Endothelial cell (in vitro differentiated cells): ENCODE measurements around the gene TRPM4. TPM values are rescaled to one million over a fixed set of nuclear protein-coding genes. Genes with fewer than 3 reads are reported as not detected.
"Not testable (repeated sequence)": the region's sequence is repeated elsewhere in the genome, so short reads cannot be mapped to it uniquely, and the experiment has no call there.

Experiments used
- DNase-seq: peaks from one replicate; pipeline ENCODE4 v3.0.0; 2021; ENCODE audit warnings: low spot score
- H3K27ac Mint-ChIP-seq: one replicate; pipeline ENCODE4 v1.8.0; 2021; ENCODE audit warnings: mixed read lengths, inconsistent platforms; ENCODE audit not compliant: unreplicated experiment
- H3K27me3 Mint-ChIP-seq: one replicate; pipeline ENCODE4 v1.8.0; 2021; ENCODE audit warnings: mild to moderate bottlenecking, moderate library complexity, mixed read lengths, inconsistent platforms; ENCODE audit not compliant: unreplicated experiment
- H3K36me3 Mint-ChIP-seq: one replicate; pipeline ENCODE4 v1.8.0; 2021; ENCODE audit warnings: mild to moderate bottlenecking, low read depth, mixed read lengths, inconsistent platforms; ENCODE audit not compliant: unreplicated experiment
- H3K4me1 Mint-ChIP-seq: one replicate; pipeline ENCODE4 v1.8.0; 2021; ENCODE audit warnings: mild to moderate bottlenecking, mixed read lengths, inconsistent platforms; ENCODE audit not compliant: unreplicated experiment
- H3K4me3 Mint-ChIP-seq: one replicate; pipeline ENCODE4 v1.8.0; 2021; ENCODE audit warnings: mild to moderate bottlenecking, mixed read lengths, inconsistent platforms; ENCODE audit not compliant: unreplicated experiment
- H3K9me3 Mint-ChIP-seq: one replicate; pipeline ENCODE4 v1.8.0; 2021; ENCODE audit warnings: mixed read lengths, inconsistent platforms; ENCODE audit not compliant: unreplicated experiment
- total RNA-seq: library from RNA; stranded (reverse); fragmentation: NEBNext Ultra II Directional; extraction: Animal tissue kit (Norgen Biotek cat#: 25700); gene quantifications from one replicate; pipeline ENCODE4 v1.2.1, GENCODE V29; 2021; ENCODE audit not compliant: unreplicated experiment
- TF ChIP-seq, protein P1 (sequence below): fragments of 200-600 bp; sonication (generic); IDR thresholded peaks from one replicate; pipeline ENCODE4 v1.5.0; 2021; ENCODE audit warnings: antibody characterized with exemption; ENCODE audit not compliant: unreplicated experiment

The TRPM4 gene
- total RNA-seq, 1 donor from 2014 or later: 75.3 TPM

DNA sequence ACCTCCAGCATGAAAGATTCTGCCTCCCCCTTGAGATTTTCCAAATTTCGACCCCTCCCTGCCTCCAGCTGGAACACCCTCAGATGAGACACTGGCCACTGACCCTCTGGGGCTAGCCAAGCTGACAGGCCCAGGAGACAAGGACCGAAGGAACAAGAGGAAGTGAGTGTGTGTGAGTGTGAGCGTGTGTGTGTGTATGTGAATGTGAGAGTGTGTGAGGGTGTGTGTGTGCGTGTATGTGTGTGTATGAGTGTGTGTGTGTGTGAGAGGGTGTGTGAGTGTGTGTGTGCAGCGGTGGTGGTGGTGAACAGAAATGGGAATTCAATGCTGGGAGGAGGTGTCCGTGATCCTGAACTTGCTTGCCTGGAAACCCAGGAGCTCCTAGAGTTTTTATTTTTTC lies 16.2 kb upstream of the TRPM4 start:
- Mint-ChIP-seq H3K36me3 (no peaks in the 10 kb centered on the region), H3K4me3 (peak overlapping the region; percentile 3), H3K4me1 (peaks cover 16% of the 10 kb centered on the region), H3K9me3 (no peaks in the 10 kb centered on the region), H3K27ac (no peak overlapping the region), H3K27me3 (peaks cover 14% of the 10 kb centered on the region)
- TF ChIP-seq, protein P1, sequence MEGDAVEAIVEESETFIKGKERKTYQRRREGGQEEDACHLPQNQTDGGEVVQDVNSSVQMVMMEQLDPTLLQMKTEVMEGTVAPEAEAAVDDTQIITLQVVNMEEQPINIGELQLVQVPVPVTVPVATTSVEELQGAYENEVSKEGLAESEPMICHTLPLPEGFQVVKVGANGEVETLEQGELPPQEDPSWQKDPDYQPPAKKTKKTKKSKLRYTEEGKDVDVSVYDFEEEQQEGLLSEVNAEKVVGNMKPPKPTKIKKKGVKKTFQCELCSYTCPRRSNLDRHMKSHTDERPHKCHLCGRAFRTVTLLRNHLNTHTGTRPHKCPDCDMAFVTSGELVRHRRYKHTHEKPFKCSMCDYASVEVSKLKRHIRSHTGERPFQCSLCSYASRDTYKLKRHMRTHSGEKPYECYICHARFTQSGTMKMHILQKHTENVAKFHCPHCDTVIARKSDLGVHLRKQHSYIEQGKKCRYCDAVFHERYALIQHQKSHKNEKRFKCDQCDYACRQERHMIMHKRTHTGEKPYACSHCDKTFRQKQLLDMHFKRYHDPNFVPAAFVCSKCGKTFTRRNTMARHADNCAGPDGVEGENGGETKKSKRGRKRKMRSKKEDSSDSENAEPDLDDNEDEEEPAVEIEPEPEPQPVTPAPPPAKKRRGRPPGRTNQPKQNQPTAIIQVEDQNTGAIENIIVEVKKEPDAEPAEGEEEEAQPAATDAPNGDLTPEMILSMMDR: no peak
- no peak for DNase-seq

DNA sequence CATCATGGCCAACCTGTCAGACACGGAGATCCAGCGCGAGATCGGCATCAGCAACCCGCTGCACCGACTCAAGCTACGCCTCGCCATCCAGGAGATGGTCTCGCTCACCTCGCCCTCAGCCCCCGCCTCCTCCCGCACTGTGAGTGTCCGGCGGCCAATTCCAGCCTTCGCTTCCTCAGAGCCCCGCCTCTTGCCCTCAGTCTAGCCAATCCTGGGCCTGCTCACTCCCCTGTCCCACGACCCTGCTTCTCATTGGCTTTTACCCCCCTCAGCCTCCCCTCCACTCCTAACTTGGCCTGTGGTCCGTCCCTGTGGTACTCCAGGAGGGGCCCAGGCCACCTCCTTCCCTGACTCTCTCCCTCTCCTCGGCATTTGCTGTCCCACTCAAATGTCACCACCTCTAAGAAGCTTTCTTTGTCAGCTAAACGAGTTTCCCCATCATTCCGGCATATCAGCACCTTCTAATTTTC lies 14.7 kb upstream of the TRPM4 start:
- peaks cover 20% of the 10 kb centered on the region for H3K27me3 Mint-ChIP-seq
- peaks cover 23% of the 10 kb centered on the region for H3K4me1 Mint-ChIP-seq
- H3K9me3 Mint-ChIP-seq: no peaks in the 10 kb centered on the region
- peak; percentile 91 for DNase-seq
- no peak overlapping the region for H3K27ac Mint-ChIP-seq
- TF ChIP-seq, protein P1: no peak
- peak overlapping the region; percentile 91 for H3K4me3 Mint-ChIP-seq
- H3K36me3 Mint-ChIP-seq: peaks cover 4% of the 10 kb centered on the region

DNA sequence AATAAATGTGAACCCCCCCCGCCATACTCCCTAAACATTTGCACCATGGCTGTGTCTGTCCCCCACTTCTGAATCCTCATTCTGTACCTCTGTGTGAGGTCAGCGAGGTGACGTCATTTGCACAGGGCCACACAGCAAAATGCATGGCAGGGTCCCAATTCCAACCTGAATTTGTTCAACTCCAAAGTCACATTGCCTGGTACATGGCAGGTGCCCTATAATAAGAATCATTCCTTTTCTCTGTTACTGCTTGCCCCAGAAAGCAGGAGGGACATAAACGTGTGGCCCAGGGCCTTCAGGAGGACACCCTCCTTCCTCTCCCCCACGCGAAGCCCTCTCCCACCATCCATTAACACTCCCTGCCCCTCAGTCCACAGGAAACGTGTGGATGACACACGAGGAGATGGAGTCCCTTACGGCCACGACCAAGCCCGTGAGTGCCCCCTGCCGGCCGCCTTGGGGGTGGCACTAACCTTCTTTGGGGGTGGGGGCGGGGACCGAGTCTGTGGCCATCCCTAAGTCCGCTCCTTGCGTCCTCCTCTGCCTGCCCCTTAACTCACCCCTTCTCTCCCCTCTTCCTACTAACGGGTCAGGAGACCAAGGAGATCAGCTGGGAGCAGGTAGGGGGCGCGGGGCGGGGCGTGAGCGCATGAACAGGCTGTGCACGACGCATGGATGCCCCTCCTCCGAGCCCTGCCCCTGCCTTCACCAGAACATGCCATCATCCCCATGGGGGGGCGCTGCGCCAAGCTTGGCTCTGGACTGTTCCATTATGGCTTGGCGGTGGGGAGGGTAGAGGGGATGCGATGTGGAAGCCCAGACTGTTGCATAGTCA lies 11.8 kb upstream of the TRPM4 start:
- Mint-ChIP-seq H3K27me3 (peaks cover 20% of the 10 kb centered on the region), H3K4me1 (peaks cover 31% of the 10 kb centered on the region), H3K9me3 (no peaks in the 10 kb centered on the region), H3K27ac (no peak overlapping the region), H3K4me3 (peak overlapping the region; percentile 68), H3K36me3 (peaks cover 4% of the 10 kb centered on the region)
- peak; percentile 89 for DNase-seq
- TF ChIP-seq, protein P1: peak; percentile 96

DNA sequence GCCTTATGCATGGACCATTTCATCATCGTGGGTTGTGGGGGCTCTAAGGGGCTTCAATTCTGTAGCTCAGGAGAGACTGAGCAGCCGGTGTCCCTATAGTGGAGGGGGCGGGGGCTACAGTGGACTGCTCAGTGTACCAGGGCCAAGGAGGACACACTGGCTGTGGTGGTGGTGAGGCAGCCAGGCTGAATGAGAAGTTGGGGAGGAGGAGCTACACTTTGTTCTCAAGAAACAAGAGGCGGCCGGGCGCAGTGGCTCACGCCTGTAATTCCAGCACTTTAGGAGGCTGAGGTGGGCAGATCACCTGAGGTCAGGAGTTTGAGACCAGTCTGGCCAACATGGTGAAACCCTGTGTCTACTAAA lies 11.2 kb upstream of the TRPM4 start:
- H3K27ac Mint-ChIP-seq, H3K9me3 Mint-ChIP-seq, DNase-seq, H3K36me3 Mint-ChIP-seq: not testable (repeated sequence)
- peaks cover 33% of the 10 kb centered on the region for H3K4me1 Mint-ChIP-seq
- H3K4me3 Mint-ChIP-seq: peak overlapping the region; percentile 68
- H3K27me3 Mint-ChIP-seq: peaks cover 18% of the 10 kb centered on the region

DNA sequence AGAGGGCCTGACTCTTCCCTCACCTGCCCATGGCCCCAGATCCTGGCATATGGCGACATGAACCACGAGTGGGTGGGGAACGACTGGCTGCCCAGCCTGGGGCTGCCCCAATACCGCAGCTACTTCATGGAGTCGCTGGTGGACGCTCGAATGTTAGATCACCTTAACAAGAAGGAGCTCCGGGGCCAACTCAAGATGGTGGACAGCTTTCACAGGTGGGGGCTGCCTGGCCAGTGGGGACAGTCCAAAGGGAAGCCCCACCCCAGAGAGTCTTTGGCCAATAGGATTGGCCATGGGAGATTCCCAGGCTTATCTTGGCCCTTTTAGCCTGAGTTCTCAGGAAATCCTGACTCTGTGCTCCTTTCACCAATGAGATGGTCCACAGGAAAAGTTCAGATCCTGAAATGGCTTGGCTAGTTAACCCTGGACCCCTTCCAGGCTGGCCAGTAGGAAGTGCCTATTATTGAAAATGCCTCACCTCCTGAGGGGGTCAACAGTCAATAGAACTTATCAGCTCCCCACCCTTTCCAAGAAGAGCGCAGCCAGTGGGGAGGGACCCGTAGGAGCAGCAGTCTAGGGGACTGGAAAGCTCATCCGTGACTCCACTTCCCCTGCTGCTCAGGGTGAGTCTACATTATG lies 9.4 kb upstream of the TRPM4 start:
- Mint-ChIP-seq H3K36me3 (peaks cover 4% of the 10 kb centered on the region), H3K4me1 (peaks cover 28% of the 10 kb centered on the region), H3K4me3 (peak overlapping the region; percentile 94), H3K27me3 (peaks cover 22% of the 10 kb centered on the region), H3K9me3 (no peaks in the 10 kb centered on the region), H3K27ac (peak overlapping the region; percentile 61)
- TF ChIP-seq, protein P1: no peak
- no peak for DNase-seq
